ENCODE data around the gene PAAF1.

PAAF1 gene

GRCh38 chr11:73944901-73945300 lies 68.1 kb downstream of the PAAF1 start:
- WGBS: 94% methylated on average over 10 of the region's 10 CpGs
- Histone ChIP-seq H3K9me3 (ENCODE audit: control insufficient read depth, low read length) (peaks cover 7% of the 10 kb centered on the region), H4K91ac (ENCODE audit: low read length) (no peak overlapping the region), H2BK5ac (ENCODE audit: low read depth, low read length, poor library complexity, severe bottlenecking) (no peak overlapping the region), H3K18ac (ENCODE audit: low read depth in 1 of 2, low read length in 2 of 2) (no peak overlapping the region), H3K14ac (ENCODE audit: low read length in 2 of 2) (no peak overlapping the region), H3K27me3 (ENCODE audit: control insufficient read depth in 1 of 2, insufficient read depth in 1 of 2, low read length in 2 of 2) (no peaks in the 10 kb centered on the region), H4K8ac (ENCODE audit: low read length) (no peak overlapping the region), H3K4me3 (ENCODE audit: insufficient read depth in 1 of 2, low read depth in 1 of 2, low read length in 2 of 2) (no peak overlapping the region), H2BK120ac (ENCODE audit: low read depth, low read length) (no peak overlapping the region), H3K4me2 (ENCODE audit: low read length, poor library complexity, severe bottlenecking) (no peak overlapping the region), H3K4ac (ENCODE audit: low read depth in 1 of 2, low read length in 2 of 2) (no peak overlapping the region), H2BK15ac (ENCODE audit: low read depth, poor library complexity, severe bottlenecking) (no peak overlapping the region), H3K4me1 (ENCODE audit: control insufficient read depth, insufficient read depth, low read depth, low read length) (no peaks in the 10 kb centered on the region), H2AFZ (ENCODE audit: low read depth, low read length) (no peak overlapping the region), H3K27ac (ENCODE audit: low read length, poor library complexity, severe bottlenecking) (no peak overlapping the region), H2BK12ac (ENCODE audit: low read length in 2 of 2) (no peak overlapping the region), H2AK5ac (ENCODE audit: low read length, severe bottlenecking) (no peak overlapping the region), H3K79me1 (replicated peaks; ENCODE audit: low read length, poor library complexity, severe bottlenecking) (no peaks in the 10 kb centered on the region), H3K9ac (ENCODE audit: low read length) (no peak overlapping the region), H3K36me3 (ENCODE audit: control insufficient read depth in 1 of 2, insufficient read depth in 2 of 2, low read depth in 1 of 2, low read length in 2 of 2) (peaks cover 0 to 13% of the 10 kb centered on the region in 2 experiments), H3K23ac (ENCODE audit: low read length in 2 of 2) (no peak overlapping the region)
- no peak for DNase-seq

DNA sequence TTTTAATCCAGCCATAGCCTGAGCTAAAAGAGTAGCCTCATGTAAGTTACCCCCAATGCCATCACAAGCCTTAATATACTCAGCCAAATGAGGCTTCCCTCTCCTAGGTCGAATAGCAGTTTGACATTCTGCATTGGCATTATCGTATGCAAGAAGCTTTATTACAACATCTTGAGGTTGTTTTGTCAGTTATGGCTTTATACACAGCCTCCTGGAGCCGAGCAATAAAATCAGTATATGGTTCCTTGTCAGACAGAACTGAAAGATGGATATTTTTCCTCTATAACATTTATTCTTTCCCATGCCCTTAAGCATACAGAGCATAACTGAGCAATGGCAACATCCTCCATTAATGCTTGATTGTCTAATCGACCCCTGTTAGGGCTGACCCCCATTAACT lies 68.6 kb downstream of the PAAF1 start:
- Histone ChIP-seq H3K27ac (ENCODE audit: low read length, poor library complexity, severe bottlenecking) (no peak overlapping the region), H3K23ac (ENCODE audit: low read length in 2 of 2) (no peak overlapping the region), H4K91ac (ENCODE audit: low read length) (no peak overlapping the region), H3K36me3 (ENCODE audit: control insufficient read depth in 1 of 2, insufficient read depth in 2 of 2, low read depth in 1 of 2, low read length in 2 of 2) (peaks cover 0 to 13% of the 10 kb centered on the region in 2 experiments), H3K14ac (ENCODE audit: low read length in 2 of 2) (no peak overlapping the region), H3K4me1 (ENCODE audit: control insufficient read depth, insufficient read depth, low read depth, low read length) (no peaks in the 10 kb centered on the region), H2BK12ac (ENCODE audit: low read length in 2 of 2) (no peak overlapping the region), H3K27me3 (ENCODE audit: control insufficient read depth in 1 of 2, insufficient read depth in 1 of 2, low read length in 2 of 2) (no peaks in the 10 kb centered on the region), H3K9ac (ENCODE audit: low read length) (no peak overlapping the region), H4K8ac (ENCODE audit: low read length) (no peak overlapping the region), H3K4me3 (ENCODE audit: insufficient read depth in 1 of 2, low read depth in 1 of 2, low read length in 2 of 2) (no peak overlapping the region), H2BK5ac (ENCODE audit: low read depth, low read length, poor library complexity, severe bottlenecking) (no peak overlapping the region), H3K79me1 (replicated peaks; ENCODE audit: low read length, poor library complexity, severe bottlenecking) (no peaks in the 10 kb centered on the region), H3K4me2 (ENCODE audit: low read length, poor library complexity, severe bottlenecking) (no peak overlapping the region), H3K9me3 (ENCODE audit: control insufficient read depth, low read length) (peaks cover 7% of the 10 kb centered on the region), H2BK120ac (ENCODE audit: low read depth, low read length) (no peak overlapping the region), H3K18ac (ENCODE audit: low read depth in 1 of 2, low read length in 2 of 2) (no peak overlapping the region), H2AFZ (ENCODE audit: low read depth, low read length) (no peak overlapping the region), H3K4ac (ENCODE audit: low read depth in 1 of 2, low read length in 2 of 2) (no peak overlapping the region), H2AK5ac (ENCODE audit: low read length, severe bottlenecking) (no peak overlapping the region), H2BK15ac (ENCODE audit: low read depth, poor library complexity, severe bottlenecking) (no peak overlapping the region)
- no peak for DNase-seq
- WGBS: 80% methylated on average over 4 of the region's 4 CpGs

DNA sequence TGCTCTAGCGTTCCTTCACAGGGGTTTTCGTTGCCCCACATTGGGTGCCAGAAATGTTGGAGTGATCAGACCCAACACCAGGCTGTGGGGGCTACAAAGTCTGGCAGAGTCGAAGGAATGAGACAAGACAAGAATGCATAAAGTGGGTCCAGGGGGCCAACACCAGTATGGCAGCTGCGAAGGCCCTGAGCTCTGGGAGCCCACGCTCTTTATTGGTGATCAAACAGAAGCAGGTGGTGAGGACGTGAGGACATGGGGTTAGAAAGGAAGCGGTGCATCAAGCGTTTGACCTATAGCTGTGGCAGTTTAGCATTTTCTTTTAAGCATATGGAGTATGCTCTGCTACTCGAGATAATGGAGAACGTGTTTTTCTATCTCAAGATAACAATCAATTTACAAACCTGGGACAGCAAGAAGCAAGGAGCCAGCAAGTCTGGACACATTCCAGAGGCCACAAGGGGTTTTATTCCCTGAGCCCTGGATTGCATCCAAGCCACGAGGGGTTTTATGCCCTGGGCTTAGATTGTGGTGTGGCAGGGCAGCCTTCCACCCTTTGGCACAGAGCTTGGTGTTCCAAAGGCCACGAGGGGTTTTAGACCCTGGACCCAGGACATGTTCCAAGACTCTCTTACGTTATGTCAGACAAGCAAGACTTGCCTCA lies 70.1 kb downstream of the PAAF1 start:
- Histone ChIP-seq H3K9me3 (ENCODE audit: control insufficient read depth, low read length) (peaks cover 5% of the 10 kb centered on the region), H3K27me3 (ENCODE audit: control insufficient read depth in 1 of 2, insufficient read depth in 1 of 2, low read length in 2 of 2) (no peaks in the 10 kb centered on the region), H3K9ac (ENCODE audit: low read length) (no peak overlapping the region), H3K27ac (ENCODE audit: low read length, poor library complexity, severe bottlenecking) (no peak overlapping the region), H2AFZ (ENCODE audit: low read depth, low read length) (no peak overlapping the region), H2BK120ac (ENCODE audit: low read depth, low read length) (no peak overlapping the region), H4K8ac (ENCODE audit: low read length) (peak overlapping the region; percentile 5), H3K36me3 (ENCODE audit: control insufficient read depth in 1 of 2, insufficient read depth in 2 of 2, low read depth in 1 of 2, low read length in 2 of 2) (peaks cover 0 to 10% of the 10 kb centered on the region in 2 experiments), H2BK12ac (ENCODE audit: low read length in 2 of 2) (no peak overlapping the region), H3K4me1 (ENCODE audit: control insufficient read depth, insufficient read depth, low read depth, low read length) (peaks cover 8% of the 10 kb centered on the region), H4K91ac (ENCODE audit: low read length) (no peak overlapping the region), H2BK15ac (ENCODE audit: low read depth, poor library complexity, severe bottlenecking) (no peak overlapping the region), H3K79me1 (replicated peaks; ENCODE audit: low read length, poor library complexity, severe bottlenecking) (no peaks in the 10 kb centered on the region), H3K14ac (ENCODE audit: low read length in 2 of 2) (no peak overlapping the region), H2AK5ac (ENCODE audit: low read length, severe bottlenecking) (no peak overlapping the region), H3K18ac (ENCODE audit: low read depth in 1 of 2, low read length in 2 of 2) (no peak overlapping the region), H3K4me3 (ENCODE audit: insufficient read depth in 1 of 2, low read depth in 1 of 2, low read length in 2 of 2) (no peak overlapping the region), H3K4ac (ENCODE audit: low read depth in 1 of 2, low read length in 2 of 2) (no peak overlapping the region), H2BK5ac (ENCODE audit: low read depth, low read length, poor library complexity, severe bottlenecking) (no peak overlapping the region), H3K23ac (ENCODE audit: low read length in 2 of 2) (no peak overlapping the region), H3K4me2 (ENCODE audit: low read length, poor library complexity, severe bottlenecking) (no peak overlapping the region)
- DNase-seq: no peak
- 92% methylated on average over 13 of the region's 13 CpGs for WGBS

GRCh38 chr11:73949246-73949645 lies 72.4 kb downstream of the PAAF1 start:
- 94% methylated on average over 4 of the region's 4 CpGs for WGBS
- H3K9me3 ChIP-seq (ENCODE audit: control insufficient read depth, low read length): peaks cover 5% of the 10 kb centered on the region

More at GRCh38 chr11:73949246-73949645, 72.4 kb downstream of the PAAF1 start:
- Histone ChIP-seq H2BK15ac (ENCODE audit: low read depth, poor library complexity, severe bottlenecking) (no peak overlapping the region), H3K18ac (ENCODE audit: low read depth in 1 of 2, low read length in 2 of 2) (no peak overlapping the region), H3K4me3 (ENCODE audit: insufficient read depth in 1 of 2, low read depth in 1 of 2, low read length in 2 of 2) (no peak overlapping the region), H3K79me1 (replicated peaks; ENCODE audit: low read length, poor library complexity, severe bottlenecking) (no peaks in the 10 kb centered on the region), H3K27ac (ENCODE audit: low read length, poor library complexity, severe bottlenecking) (no peak overlapping the region), H3K27me3 (ENCODE audit: control insufficient read depth in 1 of 2, insufficient read depth in 1 of 2, low read length in 2 of 2) (no peaks in the 10 kb centered on the region), H3K4me2 (ENCODE audit: low read length, poor library complexity, severe bottlenecking) (no peak overlapping the region), H2BK120ac (ENCODE audit: low read depth, low read length) (no peak overlapping the region), H4K91ac (ENCODE audit: low read length) (no peak overlapping the region), H3K9ac (ENCODE audit: low read length) (no peak overlapping the region), H3K4ac (ENCODE audit: low read depth in 1 of 2, low read length in 2 of 2) (no peak overlapping the region), H3K4me1 (ENCODE audit: control insufficient read depth, insufficient read depth, low read depth, low read length) (peaks cover 16% of the 10 kb centered on the region), H2BK5ac (ENCODE audit: low read depth, low read length, poor library complexity, severe bottlenecking) (no peak overlapping the region), H3K23ac (ENCODE audit: low read length in 2 of 2) (no peak overlapping the region), H3K14ac (ENCODE audit: low read length in 2 of 2) (no peak overlapping the region), H3K36me3 (ENCODE audit: control insufficient read depth in 1 of 2, insufficient read depth in 2 of 2, low read depth in 1 of 2, low read length in 2 of 2) (peaks cover 0 to 10% of the 10 kb centered on the region in 2 experiments), H2BK12ac (ENCODE audit: low read length in 2 of 2) (no peak overlapping the region), H4K8ac (ENCODE audit: low read length) (no peak overlapping the region), H2AFZ (ENCODE audit: low read depth, low read length) (no peak overlapping the region), H2AK5ac (ENCODE audit: low read length, severe bottlenecking) (no peak overlapping the region)
- DNase-seq: no peak
